Measurements from ENCODE around the gene SLC12A5.

Gene SLC12A5

GRCh38 chr20:46078954-46079353 lies 49.9 kb downstream of the SLC12A5 start:
- no peak for TF ChIP-seq CTCF (IDR thresholded peaks at IDR 0.05; ENCODE audit: control insufficient read depth, insufficient read depth, low read depth, low read length, missing control alignments)
- DNase-seq (ENCODE audit: low read depth) = no peak
- no peak overlapping the region for H3K4me3 ChIP-seq (ENCODE audit: control insufficient read depth, low read depth, low read length)

- no peak for TF ChIP-seq CTCF (IDR thresholded peaks at IDR 0.05; ENCODE audit: control insufficient read depth, insufficient read depth, low read depth, low read length, missing control alignments)
- DNase-seq (ENCODE audit: low read depth) = no peak
These were observed 52.1 kb downstream of the SLC12A5 start for GRCh38 chr20:46081074-46081473.

GRCh38 chr20:46083101-46083500 lies 54.1 kb downstream of the SLC12A5 start:
- TF ChIP-seq CTCF (IDR thresholded peaks at IDR 0.05; ENCODE audit: control insufficient read depth, insufficient read depth, low read depth, low read length, missing control alignments) = no peak
- H3K4me3 ChIP-seq (ENCODE audit: control insufficient read depth, low read depth, low read length) = no peak overlapping the region
- no peak for DNase-seq (ENCODE audit: low read depth)

More at GRCh38 chr20:46081074-46081473, 52.1 kb downstream of the SLC12A5 start:
- no peak overlapping the region for H3K4me3 ChIP-seq (ENCODE audit: control insufficient read depth, low read depth, low read length)

GRCh38 chr20:46083531-46084061 lies 54.6 kb downstream of the SLC12A5 start:
- DNase-seq (ENCODE audit: low read depth) = no peak
- TF ChIP-seq CTCF (IDR thresholded peaks at IDR 0.05; ENCODE audit: control insufficient read depth, insufficient read depth, low read depth, low read length, missing control alignments) = no peak
- no peak overlapping the region for H3K4me3 ChIP-seq (ENCODE audit: control insufficient read depth, low read depth, low read length)

- TF ChIP-seq CTCF (IDR thresholded peaks at IDR 0.05; ENCODE audit: control insufficient read depth, insufficient read depth, low read depth, low read length, missing control alignments) = no peak
- no peak for DNase-seq (ENCODE audit: low read depth)
- H3K4me3 ChIP-seq (ENCODE audit: control insufficient read depth, low read depth, low read length) = no peak overlapping the region
These were observed 55.8 kb downstream of the SLC12A5 start for GRCh38 chr20:46084805-46085178.

- DNase-seq (ENCODE audit: low read depth) = no peak
- H3K4me3 ChIP-seq (ENCODE audit: control insufficient read depth, low read depth, low read length) = no peak overlapping the region
- no peak for TF ChIP-seq CTCF (IDR thresholded peaks at IDR 0.05; ENCODE audit: control insufficient read depth, insufficient read depth, low read depth, low read length, missing control alignments)
These were observed 56.3 kb downstream of the SLC12A5 start for GRCh38 chr20:46085179-46085851.

All from AG09309 (cell line).